ENCODE results near the gene AAK1.
"Not testable (repeated sequence)": the region's sequence is repeated elsewhere in the genome, so short reads cannot be mapped to it uniquely, and the experiment has no call there.

- not testable (repeated sequence) for TF ChIP-seq CTCF, POLR2A, POLR2AphosphoS5 (IDR thresholded peaks at IDR 0.05)
These were observed 204.0 kb downstream of the AAK1 start for GRCh38 chr2:69439499-69439898.

All from breast epithelium (tissue), 3 donors.